ENCODE results near the gene VSTM1. TPM values are rescaled to one million over a fixed set of nuclear protein-coding genes. Genes with fewer than 3 reads are reported as not detected.

VSTM1 gene
- total RNA-seq, 4 donors from 2014 or later: not detected

DNA sequence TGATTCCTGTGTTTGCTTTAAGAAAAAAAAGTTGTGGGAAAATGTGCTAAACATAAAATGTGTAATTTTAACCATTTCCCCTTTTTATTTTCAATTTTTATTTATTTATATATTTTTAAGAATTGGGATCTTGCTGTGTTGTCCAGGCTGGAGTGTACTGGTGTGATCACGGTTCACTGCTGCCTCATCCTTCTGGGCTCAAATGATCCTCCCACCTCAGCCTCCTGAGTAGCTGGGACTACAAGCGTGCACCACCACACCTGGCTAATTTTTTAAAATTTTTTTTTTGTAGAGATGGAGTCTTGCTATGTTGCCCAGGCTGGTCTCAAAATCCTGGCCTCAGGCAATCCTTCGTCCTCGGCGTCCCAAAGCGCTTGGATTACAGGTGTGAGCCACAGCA, 53.2 kb downstream of the VSTM1 start:
- Histone ChIP-seq H3K4me1 (no peaks in the 10 kb centered on the region), H3K36me3 (no peaks in the 10 kb centered on the region), H3K27me3 (no peaks in the 10 kb centered on the region), H3K27ac (no peak overlapping the region), H3K9me3 (no peaks in the 10 kb centered on the region), H3K4me3 (no peak overlapping the region)
- intact Hi-C loops (cut with DNase I; ENCODE audit: low total_unique reads): no loop called here
- TF ChIP-seq, protein P1, sequence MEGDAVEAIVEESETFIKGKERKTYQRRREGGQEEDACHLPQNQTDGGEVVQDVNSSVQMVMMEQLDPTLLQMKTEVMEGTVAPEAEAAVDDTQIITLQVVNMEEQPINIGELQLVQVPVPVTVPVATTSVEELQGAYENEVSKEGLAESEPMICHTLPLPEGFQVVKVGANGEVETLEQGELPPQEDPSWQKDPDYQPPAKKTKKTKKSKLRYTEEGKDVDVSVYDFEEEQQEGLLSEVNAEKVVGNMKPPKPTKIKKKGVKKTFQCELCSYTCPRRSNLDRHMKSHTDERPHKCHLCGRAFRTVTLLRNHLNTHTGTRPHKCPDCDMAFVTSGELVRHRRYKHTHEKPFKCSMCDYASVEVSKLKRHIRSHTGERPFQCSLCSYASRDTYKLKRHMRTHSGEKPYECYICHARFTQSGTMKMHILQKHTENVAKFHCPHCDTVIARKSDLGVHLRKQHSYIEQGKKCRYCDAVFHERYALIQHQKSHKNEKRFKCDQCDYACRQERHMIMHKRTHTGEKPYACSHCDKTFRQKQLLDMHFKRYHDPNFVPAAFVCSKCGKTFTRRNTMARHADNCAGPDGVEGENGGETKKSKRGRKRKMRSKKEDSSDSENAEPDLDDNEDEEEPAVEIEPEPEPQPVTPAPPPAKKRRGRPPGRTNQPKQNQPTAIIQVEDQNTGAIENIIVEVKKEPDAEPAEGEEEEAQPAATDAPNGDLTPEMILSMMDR (IDR thresholded peaks at IDR 0.05): no peak
- TF ChIP-seq POLR2A (IDR thresholded peaks at IDR 0.05): no peak
- DNase-seq: no peak

DNA sequence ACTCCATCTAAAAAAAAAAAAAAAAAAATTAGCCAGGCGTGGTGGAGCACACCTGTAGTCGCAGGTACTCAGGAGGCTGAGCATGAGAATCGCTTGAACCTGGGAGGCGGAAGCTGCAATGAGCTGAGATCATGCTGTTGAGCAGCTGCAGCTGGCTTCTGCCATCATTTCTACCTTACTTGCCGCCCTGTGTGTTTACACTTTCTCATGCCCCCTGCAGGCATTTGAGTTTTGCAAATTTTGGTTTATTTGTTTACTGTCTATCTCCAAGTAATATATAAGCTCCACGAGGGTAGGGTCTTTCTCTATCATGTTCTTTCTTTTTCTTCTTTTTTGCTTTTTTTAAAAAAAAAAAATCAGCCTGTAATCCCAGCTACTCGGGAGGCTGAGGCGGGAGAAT, 54.3 kb downstream of the VSTM1 start:
- H3K27me3 ChIP-seq: no peaks in the 10 kb centered on the region
- H3K27ac ChIP-seq: no peak overlapping the region
- intact Hi-C loops (cut with DNase I; ENCODE audit: low total_unique reads): no loop called here
- TF ChIP-seq, protein P1 (IDR thresholded peaks at IDR 0.05): no peak
- TF ChIP-seq POLR2A (IDR thresholded peaks at IDR 0.05): no peak
- H3K4me3 ChIP-seq: no peak overlapping the region
- H3K36me3 ChIP-seq: no peaks in the 10 kb centered on the region
- H3K4me1 ChIP-seq: no peaks in the 10 kb centered on the region
- no peak for DNase-seq
- no peaks in the 10 kb centered on the region for H3K9me3 ChIP-seq

DNA sequence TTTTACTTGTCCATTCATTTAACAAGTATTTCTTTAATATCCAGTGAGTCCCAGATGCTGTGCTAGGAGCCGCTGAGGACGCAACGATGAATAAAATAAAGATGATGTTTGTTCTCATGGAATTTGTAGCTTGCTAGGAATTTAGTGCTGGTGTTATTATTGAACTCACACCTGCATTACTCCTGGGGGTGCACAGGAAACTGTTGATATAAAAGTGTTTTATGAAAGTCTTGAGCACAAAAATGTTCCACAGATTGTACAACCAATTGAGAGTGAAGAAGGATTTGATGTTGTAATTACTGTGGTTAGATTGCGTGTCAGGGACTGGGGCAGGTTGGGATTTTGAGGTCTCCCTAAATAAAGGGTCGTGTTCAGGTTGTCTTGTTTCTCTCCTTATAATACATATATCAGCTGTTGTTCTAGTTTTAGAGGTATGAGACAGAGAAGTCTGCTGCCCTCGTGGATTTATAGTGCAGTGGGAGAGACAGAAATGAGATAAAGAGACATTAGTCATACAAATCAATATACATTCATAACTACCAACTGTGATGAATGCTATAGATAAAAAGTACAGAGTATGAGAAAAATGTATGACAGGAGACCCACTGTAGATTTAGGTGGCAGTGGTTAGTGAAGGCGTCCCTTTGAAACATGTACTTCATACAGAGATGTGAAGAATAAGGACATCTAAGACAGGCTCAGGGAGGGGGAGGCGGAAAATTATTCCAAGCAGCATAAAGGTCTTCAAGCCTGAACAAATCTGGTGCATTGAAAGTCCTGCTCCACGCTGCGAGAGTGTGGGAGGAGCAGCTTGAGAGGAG, 61.0 kb downstream of the VSTM1 start:
- Histone ChIP-seq H3K9me3 (no peaks in the 10 kb centered on the region), H3K27ac (no peak overlapping the region), H3K4me1 (no peaks in the 10 kb centered on the region), H3K36me3 (no peaks in the 10 kb centered on the region), H3K27me3 (peaks cover 0 to 4% of the 10 kb centered on the region in 2 donors), H3K4me3 (no peak overlapping the region)
- intact Hi-C loops (cut with DNase I; ENCODE audit: low total_unique reads): no loop called here
- TF ChIP-seq, protein P1 (IDR thresholded peaks at IDR 0.05): no peak
- no peak for TF ChIP-seq POLR2A (IDR thresholded peaks at IDR 0.05)
- no peak for DNase-seq

DNA sequence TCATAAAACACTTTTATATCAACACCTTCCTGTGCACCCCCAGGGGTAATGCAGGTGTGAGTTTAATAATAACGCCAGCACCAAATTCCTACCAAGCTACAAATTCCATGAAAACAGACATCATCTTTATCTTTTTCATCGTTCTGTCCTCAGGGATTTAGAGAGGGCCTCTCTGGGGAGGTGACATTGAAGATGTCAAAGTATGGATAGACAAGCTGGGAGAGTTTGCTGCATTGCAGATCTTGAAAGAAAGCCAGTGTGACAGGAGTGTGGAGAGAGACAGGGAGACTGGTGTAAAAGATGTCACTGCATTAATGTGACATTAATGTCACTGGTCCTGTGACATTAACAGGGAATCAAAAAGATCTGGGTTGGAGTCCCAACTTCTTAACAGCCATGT, 62.2 kb downstream of the VSTM1 start:
- Histone ChIP-seq H3K27ac (no peak overlapping the region), H3K36me3 (no peaks in the 10 kb centered on the region), H3K9me3 (no peaks in the 10 kb centered on the region), H3K4me3 (no peak overlapping the region), H3K27me3 (peaks cover 0 to 4% of the 10 kb centered on the region in 2 donors), H3K4me1 (no peaks in the 10 kb centered on the region)
- TF ChIP-seq POLR2A (IDR thresholded peaks at IDR 0.05): no peak
- TF ChIP-seq, protein P1 (IDR thresholded peaks at IDR 0.05): no peak
- intact Hi-C loops (cut with DNase I; ENCODE audit: low total_unique reads): no loop called here
- DNase-seq: no peak

DNA sequence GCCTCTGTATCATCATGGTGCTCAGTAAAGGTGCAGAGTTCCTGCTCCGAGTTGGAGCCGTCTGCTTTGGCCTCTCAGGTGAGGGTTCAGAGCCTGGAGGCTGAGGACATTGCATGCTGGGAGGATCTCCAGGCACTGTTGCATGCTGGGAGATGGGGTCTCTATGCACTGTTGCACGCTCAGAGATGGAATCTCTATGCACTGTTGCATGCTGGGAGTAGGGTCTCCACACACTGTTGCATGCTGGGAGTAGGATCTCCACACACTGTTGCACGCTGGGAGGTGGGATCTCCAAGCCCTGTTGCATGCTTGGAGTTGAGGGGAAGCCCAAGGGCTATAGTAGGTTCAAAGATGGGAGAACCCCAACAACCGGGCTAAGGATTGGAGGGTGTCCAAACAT, 64.0 kb downstream of the VSTM1 start:
- Histone ChIP-seq H3K4me3 (no peak overlapping the region), H3K4me1 (no peaks in the 10 kb centered on the region), H3K36me3 (no peaks in the 10 kb centered on the region), H3K27me3 (peaks cover 0 to 4% of the 10 kb centered on the region in 2 donors), H3K9me3 (no peaks in the 10 kb centered on the region), H3K27ac (no peak overlapping the region)
- intact Hi-C loops (cut with DNase I; ENCODE audit: low total_unique reads): no loop called here
- no peak for TF ChIP-seq POLR2A (IDR thresholded peaks at IDR 0.05)
- TF ChIP-seq, protein P1 (IDR thresholded peaks at IDR 0.05): no peak
- no peak for DNase-seq

Measured in uterus (tissue), 4 donors.